ENCODE data around the gene NSRP1. TPM values are rescaled to one million over a fixed set of nuclear protein-coding genes. Genes with fewer than 3 reads are reported as not detected.
A peak's percentile ranks its signal among the peaks of the same experiment; 100 is the strongest.

The NSRP1 gene
- total and polyA plus RNA-seq, 2 of the 13 experiments (the other 11 are each of a cell fraction or from before 2014, with no cell fraction given): 7.0 to 14.3 TPM

GRCh38 chr17:30101686-30102390, 14.8 kb upstream of the NSRP1 start:
- Histone ChIP-seq H3K27ac (ENCODE audit: extremely low read length, insufficient read depth, low read length) (no peak overlapping the region), H3K9ac (ENCODE audit: insufficient read depth, low read depth, low read length) (no peak overlapping the region), H3K36me3 (replicated peaks in 1 of 2; ENCODE audit: control insufficient read depth in 1 of 2, insufficient read depth in 2 of 2, low read length in 2 of 2) (no peaks in the 10 kb centered on the region), H3K9me3 (ENCODE audit: low read length) (no peaks in the 10 kb centered on the region), H3K4me3 (replicated peaks in 1 of 3; ENCODE audit: insufficient read depth in 1 of 3, low read depth in 2 of 3, low read length in 3 of 3) (no peak overlapping the region; a peak in 1 of 6 replicates), H4K20me1 (ENCODE audit: insufficient read depth, low read length) (no peaks in the 10 kb centered on the region), H2AFZ (ENCODE audit: low read length) (peak overlapping the region; percentile 33), H3K79me2 (ENCODE audit: insufficient read depth, low read length) (no peaks in the 10 kb centered on the region), H3K4me1 (ENCODE audit: insufficient read depth, low read length) (peaks cover 21% of the 10 kb centered on the region), H3K27me3 (ENCODE audit: control insufficient read depth in 1 of 2, insufficient read depth in 2 of 2, low read length in 2 of 2) (no peaks in the 10 kb centered on the region), H3K4me2 (ENCODE audit: low read depth, low read length) (peak overlapping the region; percentile 20; the same call in 1 of the 2 replicates)
- in situ Hi-C loops (cut with HindIII; ENCODE audit: extremely low pct_ligation_motif_present, low pct_unique_long_range_greater_than_20kb): no loop called here
- CTCF ChIA-PET (ENCODE audit: low intra/inter-chr PET ratio, low total read pairs): no interaction called here
- intact Hi-C loops (cut with micrococcal nuclease; ENCODE audit: unreplicated experiment): no loop called here
- FAIRE-seq (no peak), DNase-seq (ENCODE audit: low spot score) (no peak), ATAC-seq (no peak)
- no TSS peak for BruUV-seq (replicated peaks)
- POLR2A ChIA-PET: no interaction called here
- TF ChIP-seq, protein P1, sequence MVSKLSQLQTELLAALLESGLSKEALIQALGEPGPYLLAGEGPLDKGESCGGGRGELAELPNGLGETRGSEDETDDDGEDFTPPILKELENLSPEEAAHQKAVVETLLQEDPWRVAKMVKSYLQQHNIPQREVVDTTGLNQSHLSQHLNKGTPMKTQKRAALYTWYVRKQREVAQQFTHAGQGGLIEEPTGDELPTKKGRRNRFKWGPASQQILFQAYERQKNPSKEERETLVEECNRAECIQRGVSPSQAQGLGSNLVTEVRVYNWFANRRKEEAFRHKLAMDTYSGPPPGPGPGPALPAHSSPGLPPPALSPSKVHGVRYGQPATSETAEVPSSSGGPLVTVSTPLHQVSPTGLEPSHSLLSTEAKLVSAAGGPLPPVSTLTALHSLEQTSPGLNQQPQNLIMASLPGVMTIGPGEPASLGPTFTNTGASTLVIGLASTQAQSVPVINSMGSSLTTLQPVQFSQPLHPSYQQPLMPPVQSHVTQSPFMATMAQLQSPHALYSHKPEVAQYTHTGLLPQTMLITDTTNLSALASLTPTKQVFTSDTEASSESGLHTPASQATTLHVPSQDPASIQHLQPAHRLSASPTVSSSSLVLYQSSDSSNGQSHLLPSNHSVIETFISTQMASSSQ (IDR thresholded peaks at IDR 0.05; ENCODE audit: low read depth): no peak
- TF ChIP-seq, protein P1 (CRISPR knock-in tag; IDR thresholded peaks at IDR 0.05; ENCODE audit: borderline replicate concordance): no peak
- TF ChIP-seq GRHL1 (CRISPR knock-in tag; conservative IDR thresholded peaks at IDR 0.05): no peak
- no peak for TF ChIP-seq SOX13 (IDR thresholded peaks at IDR 0.05)
- peak in 1 of 2 experiments; percentile 39; a peak in 1 of 4 replicates for TF ChIP-seq SOX13 (CRISPR knock-in tag; conservative IDR thresholded peaks at IDR 0.05 in 1 of 2, IDR thresholded peaks at IDR 0.05 in 1 of 2)
- TF ChIP-seq SOX5 (CRISPR knock-in tag; IDR thresholded peaks at IDR 0.05; ENCODE audit: borderline replicate concordance): peak; percentile 46; the same call in 1 of the 2 replicates
- 25% methylated on average over 4 of the region's 4 CpGs for WGBS (ENCODE audit: low lambda C conversion rate)

Measured in HepG2 (cell line).